ENCODE measurements around the gene GMPR2.

GMPR2 gene

GRCh38 chr14:24206260-24207103 is 26.2 kb upstream of the GMPR2 start:
- H3K27me3 ChIP-seq (ENCODE audit: insufficient read depth, low read depth, severe bottlenecking): no peaks in the 10 kb centered on the region
- H3K27ac ChIP-seq: no peak overlapping the region
- H3K36me3 ChIP-seq: peaks cover 61% of the 10 kb centered on the region
- no peak for DNase-seq
- H3K9me3 ChIP-seq (ENCODE audit: severe bottlenecking): peaks cover 8% of the 10 kb centered on the region
- H3K4me3 ChIP-seq (ENCODE audit: low read depth, low read length): no peak overlapping the region
- TF ChIP-seq CTCF (IDR thresholded peaks at IDR 0.05; ENCODE audit: low read depth, low read length): no peak

- DNase-seq: no peak
Measured at GRCh38 chr14:24207104-24207551, 25.6 kb upstream of the GMPR2 start.

GRCh38 chr14:24207625-24208024 is 25.1 kb upstream of the GMPR2 start:
- Histone ChIP-seq H3K27me3 (ENCODE audit: insufficient read depth, low read depth, severe bottlenecking) (no peaks in the 10 kb centered on the region), H3K36me3 (peaks cover 57% of the 10 kb centered on the region), H3K27ac (no peak overlapping the region), H3K4me3 (ENCODE audit: low read depth, low read length) (no peak overlapping the region), H3K9me3 (ENCODE audit: severe bottlenecking) (peaks cover 2% of the 10 kb centered on the region)
- no peak for TF ChIP-seq CTCF (IDR thresholded peaks at IDR 0.05; ENCODE audit: low read depth, low read length)
- no peak for DNase-seq

More at GRCh38 chr14:24207104-24207551, 25.6 kb upstream of the GMPR2 start:
- Histone ChIP-seq H3K4me3 (ENCODE audit: low read depth, low read length) (no peak overlapping the region), H3K9me3 (ENCODE audit: severe bottlenecking) (peaks cover 4% of the 10 kb centered on the region), H3K27ac (no peak overlapping the region), H3K27me3 (ENCODE audit: insufficient read depth, low read depth, severe bottlenecking) (no peaks in the 10 kb centered on the region), H3K36me3 (peaks cover 57% of the 10 kb centered on the region)
- TF ChIP-seq CTCF (IDR thresholded peaks at IDR 0.05; ENCODE audit: low read depth, low read length): no peak

- Histone ChIP-seq H3K4me3 (ENCODE audit: low read depth, low read length) (no peak overlapping the region), H3K9me3 (ENCODE audit: severe bottlenecking) (no peaks in the 10 kb centered on the region), H3K27ac (no peak overlapping the region), H3K36me3 (peaks cover 38% of the 10 kb centered on the region), H3K27me3 (ENCODE audit: insufficient read depth, low read depth, severe bottlenecking) (no peaks in the 10 kb centered on the region)
- no peak for DNase-seq
- no peak for TF ChIP-seq CTCF (IDR thresholded peaks at IDR 0.05; ENCODE audit: low read depth, low read length)
Measured at GRCh38 chr14:24211311-24211710, 21.4 kb upstream of the GMPR2 start.

GRCh38 chr14:24212924-24213865 is 19.5 kb upstream of the GMPR2 start, which contains the start of gene CHMP4A:
Gene CHMP4A (minus strand): TSS chr14:24213488. CDS start chr14:24213439, 49 bp downstream.
- Histone ChIP-seq H3K4me3 (ENCODE audit: low read depth, low read length) (peak within 1 kb of the TSS; percentile 83), H3K27ac (peak within 1 kb of the TSS; percentile 92), H3K9me3 (ENCODE audit: severe bottlenecking) (no peaks in the 10 kb centered on the region), H3K27me3 (ENCODE audit: insufficient read depth, low read depth, severe bottlenecking) (no peaks in the 10 kb centered on the region), H3K36me3 (peaks cover 20% of the 10 kb centered on the region)
- 0 out of 2 replicates have a peak, but pooled peaks have one; percentile 24 for TF ChIP-seq CTCF (IDR thresholded peaks at IDR 0.05; ENCODE audit: low read depth, low read length)
- DNase-seq: peak; percentile 98

Data from WERI-Rb-1 (cell line).